Ishikawa (cell line): ENCODE measurements around the gene CACNA1D.

Experiments used
- CEBPB ChIP-seq: IDR thresholded peaks from 2 replicates; pipeline ENCODE4 v1.6.1; 2012
- CREB1 ChIP-seq: IDR thresholded peaks from 2 replicates; pipeline ENCODE4 v1.6.1; 2012; ENCODE audit warnings: low read depth
- EGR1 ChIP-seq: IDR thresholded peaks from 2 replicates; pipeline ENCODE4 v1.6.1; 2012
- EP300 ChIP-seq: IDR thresholded peaks from 2 replicates; pipeline ENCODE4 v1.6.1; 2012; ENCODE audit warnings: borderline replicate concordance
- FOXM1 ChIP-seq: IDR thresholded peaks from 2 replicates; pipeline ENCODE4 v1.6.1; 2012; ENCODE audit warnings: low read depth, borderline replicate concordance
- NFIC ChIP-seq: IDR thresholded peaks from 2 replicates; pipeline ENCODE4 v1.6.1; 2012
- RAD21 ChIP-seq: IDR thresholded peaks from 2 replicates; pipeline ENCODE4 v1.6.1; 2012; ENCODE audit warnings: low read depth
- TAF1 ChIP-seq: IDR thresholded peaks from 2 replicates; pipeline ENCODE4 v1.6.1; 2012; ENCODE audit warnings: low read depth, mild to moderate bottlenecking
- TCF12 ChIP-seq: IDR thresholded peaks from 2 replicates; pipeline ENCODE4 v1.6.1; 2012; ENCODE audit warnings: low read depth
- TEAD4 ChIP-seq: IDR thresholded peaks from 2 replicates; pipeline ENCODE4 v1.6.1; 2012
- YY1 ChIP-seq: IDR thresholded peaks from 2 replicates; pipeline ENCODE4 v1.6.1; 2012; ENCODE audit warnings: low read depth
- ZBTB7A ChIP-seq: IDR thresholded peaks from 2 replicates; pipeline ENCODE4 v1.6.1; 2012; ENCODE audit warnings: low read depth
- TF ChIP-seq, protein P1 (sequence below): IDR thresholded peaks from 2 replicates; pipeline ENCODE4 v1.6.1; 2012
- TF ChIP-seq, protein P2 (sequence below): IDR thresholded peaks from 2 replicates; pipeline ENCODE4 v1.6.1; 2012; ENCODE audit warnings: low read depth, mild to moderate bottlenecking
- TF ChIP-seq, protein P3 (sequence below): IDR thresholded peaks from 2 replicates; pipeline ENCODE4 v1.6.1; 2012

The CACNA1D gene

GRCh38 chr3:53579636-53580035 is 85.2 kb downstream of the CACNA1D start:
- no peak for TF ChIP-seq TAF1
- no peak for TF ChIP-seq FOXM1
- TF ChIP-seq, protein P1, sequence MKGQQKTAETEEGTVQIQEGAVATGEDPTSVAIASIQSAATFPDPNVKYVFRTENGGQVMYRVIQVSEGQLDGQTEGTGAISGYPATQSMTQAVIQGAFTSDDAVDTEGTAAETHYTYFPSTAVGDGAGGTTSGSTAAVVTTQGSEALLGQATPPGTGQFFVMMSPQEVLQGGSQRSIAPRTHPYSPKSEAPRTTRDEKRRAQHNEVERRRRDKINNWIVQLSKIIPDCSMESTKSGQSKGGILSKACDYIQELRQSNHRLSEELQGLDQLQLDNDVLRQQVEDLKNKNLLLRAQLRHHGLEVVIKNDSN = no peak
- no peak for TF ChIP-seq NFIC
- no peak for TF ChIP-seq EGR1
- TF ChIP-seq, protein P2, sequence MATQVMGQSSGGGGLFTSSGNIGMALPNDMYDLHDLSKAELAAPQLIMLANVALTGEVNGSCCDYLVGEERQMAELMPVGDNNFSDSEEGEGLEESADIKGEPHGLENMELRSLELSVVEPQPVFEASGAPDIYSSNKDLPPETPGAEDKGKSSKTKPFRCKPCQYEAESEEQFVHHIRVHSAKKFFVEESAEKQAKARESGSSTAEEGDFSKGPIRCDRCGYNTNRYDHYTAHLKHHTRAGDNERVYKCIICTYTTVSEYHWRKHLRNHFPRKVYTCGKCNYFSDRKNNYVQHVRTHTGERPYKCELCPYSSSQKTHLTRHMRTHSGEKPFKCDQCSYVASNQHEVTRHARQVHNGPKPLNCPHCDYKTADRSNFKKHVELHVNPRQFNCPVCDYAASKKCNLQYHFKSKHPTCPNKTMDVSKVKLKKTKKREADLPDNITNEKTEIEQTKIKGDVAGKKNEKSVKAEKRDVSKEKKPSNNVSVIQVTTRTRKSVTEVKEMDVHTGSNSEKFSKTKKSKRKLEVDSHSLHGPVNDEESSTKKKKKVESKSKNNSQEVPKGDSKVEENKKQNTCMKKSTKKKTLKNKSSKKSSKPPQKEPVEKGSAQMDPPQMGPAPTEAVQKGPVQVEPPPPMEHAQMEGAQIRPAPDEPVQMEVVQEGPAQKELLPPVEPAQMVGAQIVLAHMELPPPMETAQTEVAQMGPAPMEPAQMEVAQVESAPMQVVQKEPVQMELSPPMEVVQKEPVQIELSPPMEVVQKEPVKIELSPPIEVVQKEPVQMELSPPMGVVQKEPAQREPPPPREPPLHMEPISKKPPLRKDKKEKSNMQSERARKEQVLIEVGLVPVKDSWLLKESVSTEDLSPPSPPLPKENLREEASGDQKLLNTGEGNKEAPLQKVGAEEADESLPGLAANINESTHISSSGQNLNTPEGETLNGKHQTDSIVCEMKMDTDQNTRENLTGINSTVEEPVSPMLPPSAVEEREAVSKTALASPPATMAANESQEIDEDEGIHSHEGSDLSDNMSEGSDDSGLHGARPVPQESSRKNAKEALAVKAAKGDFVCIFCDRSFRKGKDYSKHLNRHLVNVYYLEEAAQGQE = no peak
- no peak for TF ChIP-seq CEBPB
- no peak for TF ChIP-seq RAD21
- no peak for TF ChIP-seq ZBTB7A
- TF ChIP-seq, protein P3, sequence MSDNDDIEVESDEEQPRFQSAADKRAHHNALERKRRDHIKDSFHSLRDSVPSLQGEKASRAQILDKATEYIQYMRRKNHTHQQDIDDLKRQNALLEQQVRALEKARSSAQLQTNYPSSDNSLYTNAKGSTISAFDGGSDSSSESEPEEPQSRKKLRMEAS = no peak
- no peak for TF ChIP-seq EP300
- no peak for TF ChIP-seq YY1
- no peak for TF ChIP-seq CREB1
- no peak for TF ChIP-seq TEAD4
- TF ChIP-seq TCF12 = no peak

DNA sequence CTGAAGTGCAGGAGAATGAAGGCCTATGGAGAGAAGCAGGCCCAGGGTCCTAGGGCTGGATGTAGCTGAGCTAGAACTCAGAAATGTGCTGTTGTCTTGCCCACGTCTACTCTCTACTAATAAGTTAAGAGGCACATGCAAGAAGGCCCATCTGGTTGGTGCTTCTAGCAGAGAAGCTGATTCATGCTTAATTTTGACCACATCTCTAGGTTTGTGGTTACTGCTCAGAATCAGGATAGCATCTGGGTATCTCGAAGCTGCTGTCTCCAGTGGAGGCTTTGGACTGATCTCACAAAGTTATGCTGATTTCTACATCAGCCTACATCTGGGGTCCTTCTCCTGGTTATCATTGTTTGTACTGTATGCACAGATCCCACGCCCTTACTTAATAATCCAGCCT is 87.3 kb downstream of the CACNA1D start:
- TF ChIP-seq ZBTB7A (no peak), NFIC (no peak), CEBPB (no peak), TEAD4 (no peak), TAF1 (no peak), EGR1 (no peak)
- TF ChIP-seq, protein P3 = no peak
- TF ChIP-seq, protein P1 = no peak

GRCh38 chr3:53583161-53583690 is 88.8 kb downstream of the CACNA1D start:
- TF ChIP-seq FOXM1 (no peak), CREB1 (no peak), NFIC (no peak), EP300 (no peak), TAF1 (no peak), ZBTB7A (no peak), TCF12 (no peak)
- TF ChIP-seq, protein P2 = no peak
- TF ChIP-seq, protein P1 = no peak

- no peak for TF ChIP-seq EGR1
- TF ChIP-seq EP300 = no peak
- TF ChIP-seq, protein P3 = no peak
- TF ChIP-seq NFIC = no peak
- no peak for TF ChIP-seq TEAD4
- TF ChIP-seq, protein P2 = no peak
- TF ChIP-seq, protein P1 = no peak
- TF ChIP-seq RAD21 = no peak
These were observed 90.6 kb downstream of the CACNA1D start for GRCh38 chr3:53585049-53585448.
